Measurements from ENCODE around the gene NLGN2.

DNA sequence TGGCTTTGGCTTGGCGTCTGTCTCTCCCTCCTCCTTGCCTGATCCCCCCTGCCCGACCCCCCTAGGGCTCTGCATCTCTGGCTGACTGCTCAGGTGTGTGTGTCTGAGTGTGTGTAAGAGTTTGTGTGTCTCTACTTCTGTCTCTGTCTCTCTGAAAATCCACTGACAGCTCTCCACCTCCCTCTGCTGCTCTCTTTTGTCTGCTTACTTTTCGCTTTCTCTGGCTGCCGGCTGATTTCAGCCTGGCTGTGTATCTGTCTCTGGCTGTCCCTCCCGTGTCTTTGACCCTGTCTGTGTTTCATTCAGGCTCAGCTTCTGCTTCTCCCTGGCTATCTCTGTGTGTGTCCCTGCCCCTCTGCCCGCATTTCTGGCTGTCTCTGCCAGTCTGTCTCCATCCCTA, 8.7 kb downstream of the NLGN2 start:
- TF ChIP-seq, protein P1, sequence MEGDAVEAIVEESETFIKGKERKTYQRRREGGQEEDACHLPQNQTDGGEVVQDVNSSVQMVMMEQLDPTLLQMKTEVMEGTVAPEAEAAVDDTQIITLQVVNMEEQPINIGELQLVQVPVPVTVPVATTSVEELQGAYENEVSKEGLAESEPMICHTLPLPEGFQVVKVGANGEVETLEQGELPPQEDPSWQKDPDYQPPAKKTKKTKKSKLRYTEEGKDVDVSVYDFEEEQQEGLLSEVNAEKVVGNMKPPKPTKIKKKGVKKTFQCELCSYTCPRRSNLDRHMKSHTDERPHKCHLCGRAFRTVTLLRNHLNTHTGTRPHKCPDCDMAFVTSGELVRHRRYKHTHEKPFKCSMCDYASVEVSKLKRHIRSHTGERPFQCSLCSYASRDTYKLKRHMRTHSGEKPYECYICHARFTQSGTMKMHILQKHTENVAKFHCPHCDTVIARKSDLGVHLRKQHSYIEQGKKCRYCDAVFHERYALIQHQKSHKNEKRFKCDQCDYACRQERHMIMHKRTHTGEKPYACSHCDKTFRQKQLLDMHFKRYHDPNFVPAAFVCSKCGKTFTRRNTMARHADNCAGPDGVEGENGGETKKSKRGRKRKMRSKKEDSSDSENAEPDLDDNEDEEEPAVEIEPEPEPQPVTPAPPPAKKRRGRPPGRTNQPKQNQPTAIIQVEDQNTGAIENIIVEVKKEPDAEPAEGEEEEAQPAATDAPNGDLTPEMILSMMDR (IDR thresholded peaks at IDR 0.05): no peak
- no peak for TF ChIP-seq POLR2AphosphoS5 (IDR thresholded peaks at IDR 0.05)
- no peak for TF ChIP-seq POLR2A (IDR thresholded peaks at IDR 0.05)
- no peak for TF ChIP-seq EP300 (IDR thresholded peaks at IDR 0.05)

All from sigmoid colon (tissue), 4 donors.